ENCODE results near the gene MARCHF2.

DNA sequence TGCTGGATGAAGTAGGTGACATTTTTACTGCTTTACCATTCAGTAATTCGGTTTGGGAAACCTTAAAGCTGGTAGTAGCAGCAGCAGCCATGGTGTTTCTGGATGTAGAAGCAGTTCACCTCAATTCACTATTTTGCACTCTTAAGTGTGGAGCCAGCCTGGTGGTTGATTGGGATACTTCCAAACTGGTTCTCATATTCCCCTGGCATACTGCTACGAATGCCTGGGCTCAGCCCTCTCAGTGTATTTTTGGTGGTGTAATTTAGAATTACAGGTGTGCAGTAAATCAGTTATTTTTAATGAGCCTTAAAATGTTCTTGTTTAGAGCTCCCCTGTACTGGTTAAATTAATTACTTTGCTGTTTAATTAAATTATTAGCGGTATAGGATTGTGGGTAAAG, 44.1 kb downstream of the MARCHF2 start:
- no peak for TF ChIP-seq POLR2A (IDR thresholded peaks at IDR 0.05)
- TF ChIP-seq, protein P1, sequence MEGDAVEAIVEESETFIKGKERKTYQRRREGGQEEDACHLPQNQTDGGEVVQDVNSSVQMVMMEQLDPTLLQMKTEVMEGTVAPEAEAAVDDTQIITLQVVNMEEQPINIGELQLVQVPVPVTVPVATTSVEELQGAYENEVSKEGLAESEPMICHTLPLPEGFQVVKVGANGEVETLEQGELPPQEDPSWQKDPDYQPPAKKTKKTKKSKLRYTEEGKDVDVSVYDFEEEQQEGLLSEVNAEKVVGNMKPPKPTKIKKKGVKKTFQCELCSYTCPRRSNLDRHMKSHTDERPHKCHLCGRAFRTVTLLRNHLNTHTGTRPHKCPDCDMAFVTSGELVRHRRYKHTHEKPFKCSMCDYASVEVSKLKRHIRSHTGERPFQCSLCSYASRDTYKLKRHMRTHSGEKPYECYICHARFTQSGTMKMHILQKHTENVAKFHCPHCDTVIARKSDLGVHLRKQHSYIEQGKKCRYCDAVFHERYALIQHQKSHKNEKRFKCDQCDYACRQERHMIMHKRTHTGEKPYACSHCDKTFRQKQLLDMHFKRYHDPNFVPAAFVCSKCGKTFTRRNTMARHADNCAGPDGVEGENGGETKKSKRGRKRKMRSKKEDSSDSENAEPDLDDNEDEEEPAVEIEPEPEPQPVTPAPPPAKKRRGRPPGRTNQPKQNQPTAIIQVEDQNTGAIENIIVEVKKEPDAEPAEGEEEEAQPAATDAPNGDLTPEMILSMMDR (IDR thresholded peaks at IDR 0.05), result peak in 1 of 4 experiments; percentile 9
